ENCODE results near the gene CLCNKA.
"Not testable (repeated sequence)": the region's sequence is repeated elsewhere in the genome, so short reads cannot be mapped to it uniquely, and the experiment has no call there.

CLCNKA gene

DNA sequence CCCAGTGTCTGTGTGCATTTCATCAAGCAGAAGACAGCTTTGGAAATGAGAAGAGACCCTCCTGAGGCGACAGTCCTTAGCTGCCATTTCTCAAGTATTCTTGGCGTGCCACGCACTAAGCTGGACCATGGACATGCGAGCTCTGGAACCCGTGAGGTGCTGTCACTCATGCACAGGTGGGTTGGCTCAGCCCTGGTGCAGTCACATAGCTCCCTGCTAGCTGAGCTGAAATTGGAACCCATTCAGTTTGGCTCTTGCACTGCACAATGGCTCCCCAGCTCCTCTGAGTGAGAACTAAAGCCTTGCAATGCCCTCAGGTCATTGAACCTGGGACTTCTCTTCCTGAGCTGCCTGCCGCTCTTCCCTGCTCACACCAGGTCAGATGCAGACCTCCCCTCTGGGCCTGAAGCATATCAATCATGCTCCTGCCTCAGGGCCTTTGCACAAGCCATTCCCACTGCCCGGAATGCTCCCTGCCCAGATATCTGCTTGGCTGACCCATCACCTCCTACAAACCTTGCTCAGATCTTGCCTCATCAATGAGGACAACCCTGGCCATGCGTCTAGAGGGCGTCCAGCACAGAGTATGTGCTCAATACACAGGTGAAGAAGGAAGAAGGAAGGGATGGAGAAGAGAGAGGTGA lies 24.1 kb upstream of the CLCNKA start:
- DNase-seq (ENCODE audit: low spot score) = no peak

DNA sequence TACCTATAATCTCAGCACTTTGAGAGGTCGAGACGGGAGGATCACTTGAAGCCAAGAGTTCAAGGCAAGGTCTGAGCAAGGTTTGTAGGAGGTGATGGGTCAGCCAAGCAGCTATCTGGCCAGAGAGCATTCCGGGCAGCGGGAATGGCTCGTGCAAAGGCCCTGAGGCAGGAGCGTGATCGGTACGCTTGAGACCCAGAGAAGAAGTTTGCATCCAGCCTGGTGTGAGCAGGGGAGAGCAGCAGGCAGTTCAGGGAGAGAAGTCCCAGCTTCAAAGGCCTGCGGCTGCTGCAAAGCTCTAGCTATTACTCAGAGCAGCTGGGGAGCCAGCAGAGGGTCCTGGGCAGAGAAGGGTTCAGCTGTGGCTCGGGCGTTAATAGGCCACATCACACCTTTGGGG lies 22.9 kb upstream of the CLCNKA start:
- no peak for DNase-seq (ENCODE audit: low spot score)

DNA sequence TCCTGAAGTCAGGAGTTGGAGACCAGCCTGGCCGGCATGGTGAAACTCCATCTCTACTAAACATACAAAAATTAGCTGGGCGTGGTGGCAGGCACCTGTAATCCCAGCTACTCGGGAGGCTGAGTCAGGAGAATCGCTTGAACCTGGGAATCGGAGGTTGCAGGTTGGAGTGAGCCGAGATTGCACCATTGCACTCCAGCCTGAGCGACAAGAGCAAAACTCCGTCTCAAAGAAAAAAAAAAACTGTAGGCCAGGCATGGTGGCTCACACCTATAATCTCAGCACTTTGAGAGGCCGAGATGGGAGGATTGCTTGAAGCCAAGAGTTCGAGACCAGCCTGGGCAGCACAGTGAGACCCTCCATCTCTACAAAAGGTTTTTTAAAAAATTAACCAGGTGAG lies 20.6 kb upstream of the CLCNKA start:
- not testable (repeated sequence) for DNase-seq (ENCODE audit: low spot score)

DNA sequence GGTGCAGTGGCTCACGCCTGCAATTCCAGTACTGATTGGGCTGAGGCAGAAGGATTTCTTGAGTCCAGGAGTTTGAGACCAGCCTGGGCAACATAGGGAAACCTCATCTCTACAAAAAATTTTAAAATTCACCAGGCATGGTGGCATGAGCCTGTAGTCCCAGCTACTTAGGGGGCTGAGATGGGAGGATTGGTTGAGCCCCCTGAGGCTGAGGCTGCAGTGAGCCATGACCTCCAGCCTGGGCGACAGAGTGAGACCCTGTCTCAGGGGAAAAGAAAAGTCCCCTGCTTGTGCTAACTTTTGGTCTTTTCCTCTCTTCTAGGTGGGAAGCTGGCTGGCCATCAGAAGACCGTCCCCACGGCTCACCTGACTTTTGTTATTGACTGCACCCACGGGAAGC lies 16.2 kb upstream of the CLCNKA start:
- no peak for DNase-seq (ENCODE audit: low spot score)

DNA sequence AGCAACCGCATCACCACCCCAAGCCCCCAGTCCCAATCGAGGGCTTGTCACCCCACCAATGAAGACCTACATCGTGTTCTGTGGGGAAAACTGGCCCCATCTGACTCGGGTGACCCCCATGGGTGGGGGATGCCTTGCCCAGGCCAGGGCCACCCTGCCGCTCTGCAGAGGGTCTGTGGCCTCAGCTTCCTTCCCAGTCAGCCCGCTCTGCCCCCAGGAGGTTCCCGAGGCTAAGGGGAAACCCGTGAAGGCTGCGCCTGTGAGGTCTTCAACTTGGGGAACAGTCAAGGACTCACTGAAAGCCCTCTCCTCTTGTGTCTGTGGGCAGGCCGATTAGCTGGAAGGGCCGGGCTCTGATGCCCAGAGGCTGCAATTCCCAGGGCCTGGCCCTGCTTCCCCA lies 15.8 kb upstream of the CLCNKA start:
- no peak for DNase-seq (ENCODE audit: low spot score)

DNA sequence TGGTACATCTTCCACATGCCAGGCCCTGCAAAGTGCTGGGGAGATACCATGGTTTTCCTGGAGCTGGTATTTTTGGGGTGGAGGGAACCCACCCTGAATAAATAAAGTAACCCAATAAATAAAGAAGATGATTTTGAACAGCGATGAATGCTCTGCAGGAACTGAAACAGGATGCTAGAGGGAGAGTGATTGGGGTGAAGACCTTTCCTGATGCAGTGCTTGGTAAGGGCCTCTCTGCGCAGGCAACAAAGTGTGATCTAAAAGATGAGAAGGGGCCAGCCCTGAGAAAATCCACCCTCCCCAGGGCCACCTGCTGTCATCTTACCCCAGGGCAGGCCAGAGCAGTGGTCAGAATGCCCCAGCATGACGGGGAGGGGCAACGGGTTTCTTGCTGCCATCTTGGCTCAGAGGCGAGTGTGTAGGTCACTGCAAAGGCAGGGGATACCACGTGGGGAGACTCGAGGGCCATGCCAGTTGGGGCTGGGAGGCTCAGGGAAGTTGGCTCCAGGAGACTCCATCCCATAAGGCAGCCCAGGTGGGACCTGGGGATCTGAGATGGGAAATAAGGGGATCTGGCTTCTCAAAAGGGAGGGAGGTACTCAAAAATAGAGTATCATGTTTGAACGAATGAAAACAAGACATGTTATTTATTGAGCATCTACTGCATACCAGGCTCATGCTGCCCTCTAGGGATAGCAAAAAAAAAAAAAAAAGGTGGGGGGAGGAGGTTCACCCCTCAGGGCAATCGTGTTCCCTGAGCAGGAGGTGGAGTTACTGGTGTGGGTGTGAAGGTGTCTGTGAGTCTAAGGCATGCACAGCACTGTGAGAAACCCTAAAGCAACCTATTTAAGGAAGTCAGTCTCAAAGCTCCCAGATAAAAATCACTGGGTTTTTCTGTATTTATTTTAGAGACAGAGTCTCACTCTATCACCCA lies 15.0 kb upstream of the CLCNKA start:
- DNase-seq (ENCODE audit: low spot score) = no peak

DNA sequence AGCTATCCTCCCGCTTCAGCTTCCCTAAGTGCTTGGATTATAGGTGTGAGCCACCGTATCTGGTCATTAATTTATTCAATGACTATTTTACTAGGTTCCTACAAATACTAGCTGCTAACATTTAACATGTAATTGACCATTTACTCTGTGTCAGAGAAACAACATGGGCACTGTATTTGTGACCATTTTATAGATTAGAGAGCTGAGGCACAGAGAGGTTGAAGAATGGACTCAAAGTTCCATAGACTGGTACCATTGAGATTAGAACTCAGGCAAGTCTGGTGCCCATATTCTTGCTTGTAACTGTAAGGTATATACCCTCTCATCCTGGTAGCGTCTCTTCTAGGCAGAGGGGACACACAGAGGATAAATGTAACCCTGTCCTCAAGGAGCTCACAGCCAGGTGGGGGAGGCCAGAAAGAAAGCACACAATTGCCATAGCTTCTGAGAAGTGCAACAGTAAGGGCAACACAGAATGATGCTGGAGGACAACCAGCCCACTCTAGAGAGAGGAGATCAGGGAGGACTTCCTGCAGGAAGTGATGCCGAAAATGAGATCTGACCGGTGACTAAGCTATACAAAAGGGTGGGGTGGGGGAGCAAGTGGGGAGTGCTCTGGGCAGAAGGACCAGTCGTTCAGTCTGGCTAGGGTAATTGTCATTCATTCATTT lies 14.0 kb upstream of the CLCNKA start:
- DNase-seq (ENCODE audit: low spot score) = no peak

DNA sequence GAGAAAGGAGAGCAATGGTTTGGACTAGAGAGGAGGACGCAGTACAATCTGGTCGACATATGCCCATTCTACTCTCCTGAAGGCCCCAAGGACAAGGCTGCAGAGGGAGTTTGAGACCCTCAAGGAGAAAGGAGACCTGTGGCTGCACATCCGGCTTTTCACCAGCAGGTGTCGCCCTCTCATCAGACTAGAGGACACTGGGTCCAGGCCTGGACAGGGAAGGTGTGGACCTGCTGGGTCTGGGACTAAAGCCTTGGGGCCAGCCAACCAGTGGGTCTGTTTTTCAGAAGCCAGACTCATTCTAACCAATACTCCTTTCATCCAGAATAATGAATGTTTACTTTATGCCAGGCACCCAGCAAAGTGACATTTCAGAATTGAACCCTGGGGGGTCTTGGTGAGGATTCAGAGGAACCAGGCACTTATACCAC lies 12.8 kb upstream of the CLCNKA start:
- peak; percentile 65 for DNase-seq (ENCODE audit: low spot score)

DNA sequence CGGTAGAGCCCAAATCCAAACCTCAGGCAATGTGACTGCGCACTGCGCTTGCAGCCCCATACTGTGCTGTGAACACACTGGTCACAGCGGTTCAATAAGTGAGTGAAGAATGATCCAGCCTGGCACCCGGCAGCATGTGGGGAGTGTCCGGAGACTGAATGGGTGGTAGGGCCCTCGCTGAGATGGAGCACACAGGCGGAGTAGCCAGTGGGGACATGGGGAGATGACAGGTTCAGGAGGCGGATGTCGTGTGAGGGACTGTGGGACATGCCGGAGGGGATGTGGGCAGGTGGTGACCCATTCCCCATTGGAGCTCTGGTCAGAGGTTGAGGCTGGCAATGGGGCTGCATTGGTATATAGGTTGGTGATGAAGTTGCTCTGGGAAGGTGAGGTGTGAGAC lies 12.2 kb upstream of the CLCNKA start:
- no peak for DNase-seq (ENCODE audit: low spot score)

DNA sequence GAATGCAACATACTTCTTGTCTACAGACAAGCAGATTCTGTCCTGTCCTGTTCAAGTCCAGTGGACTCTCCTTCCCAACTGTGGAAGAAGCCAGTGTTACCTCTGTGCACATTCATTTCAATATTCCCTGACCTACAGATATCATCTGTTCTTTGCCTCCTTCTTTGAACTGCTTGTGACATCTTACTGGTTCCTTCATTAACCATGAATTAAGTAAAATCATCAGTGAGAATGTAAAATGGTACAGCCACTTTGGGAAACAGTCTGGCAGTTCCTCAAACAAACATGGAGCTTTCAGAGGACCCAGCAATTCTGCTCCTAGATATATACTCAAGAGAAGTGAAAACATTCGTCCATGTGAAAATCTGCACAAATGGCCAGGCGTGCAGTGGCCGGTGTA lies 11.0 kb upstream of the CLCNKA start:
- no peak for DNase-seq (ENCODE audit: low spot score)

DNA sequence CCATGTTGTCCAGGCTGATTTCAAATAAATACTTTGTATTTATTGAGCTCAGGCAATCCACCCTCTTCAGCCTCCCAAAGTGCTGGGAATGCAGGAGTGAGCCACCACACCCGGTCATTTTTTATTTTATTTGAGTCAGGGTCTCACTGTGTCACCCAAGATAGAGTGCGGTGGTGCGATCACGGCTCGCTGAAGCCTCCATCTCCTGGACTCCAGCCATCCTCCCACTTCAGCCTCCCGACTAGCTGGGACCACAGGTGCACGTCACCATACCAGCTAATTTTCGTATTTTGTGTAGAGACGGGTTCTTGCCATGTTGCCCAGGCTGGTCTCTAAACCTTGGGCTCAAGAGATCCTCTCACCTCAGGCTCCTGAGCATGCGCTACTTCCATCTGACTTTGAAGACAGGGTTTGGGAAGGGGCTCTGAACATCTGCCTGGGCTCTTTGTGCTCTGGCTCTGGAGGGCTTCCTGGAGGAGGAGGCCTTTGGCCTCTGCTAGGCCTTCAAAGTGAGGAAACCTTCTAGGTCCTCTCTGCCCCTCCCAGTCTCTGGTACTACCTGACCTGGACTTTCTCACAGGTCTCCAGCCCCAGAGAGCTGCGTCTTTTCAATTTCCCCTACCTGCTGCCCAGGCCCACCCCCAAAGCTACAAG lies 9.8 kb upstream of the CLCNKA start:
- DNase-seq (ENCODE audit: low spot score) = no peak

DNA sequence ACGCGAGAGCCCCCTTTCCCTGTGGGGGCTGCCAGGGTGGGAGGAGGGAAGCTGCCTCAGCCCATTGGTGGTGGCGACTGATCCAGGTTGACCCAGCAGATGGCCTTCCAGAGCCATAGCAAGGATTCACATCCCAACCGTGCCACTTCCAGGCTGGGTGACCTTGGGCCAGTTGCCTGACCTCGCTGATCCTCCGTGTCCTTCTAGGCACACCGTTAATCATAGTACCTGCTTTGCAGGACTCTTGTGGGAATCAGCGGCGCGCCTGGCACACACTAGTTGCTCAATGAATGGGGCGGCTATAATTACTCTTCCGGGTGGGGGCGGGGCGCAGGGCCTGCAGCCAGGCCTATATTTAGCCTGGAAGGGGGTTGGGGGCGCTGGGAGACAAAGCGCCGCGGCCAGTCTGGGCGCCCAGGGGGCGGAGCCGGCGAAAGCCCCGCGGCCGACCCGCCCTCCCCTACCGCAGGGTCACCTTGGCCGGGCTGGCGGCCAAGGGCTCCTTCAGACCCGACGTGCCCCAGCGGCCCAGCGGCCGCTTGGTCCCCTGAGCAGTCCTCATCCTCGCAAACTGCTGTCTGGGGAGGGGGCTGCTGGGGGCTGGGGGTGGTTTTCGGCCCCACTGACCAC lies 9.1 kb upstream of the CLCNKA start:
- DNase-seq (ENCODE audit: low spot score) = no peak

DNA sequence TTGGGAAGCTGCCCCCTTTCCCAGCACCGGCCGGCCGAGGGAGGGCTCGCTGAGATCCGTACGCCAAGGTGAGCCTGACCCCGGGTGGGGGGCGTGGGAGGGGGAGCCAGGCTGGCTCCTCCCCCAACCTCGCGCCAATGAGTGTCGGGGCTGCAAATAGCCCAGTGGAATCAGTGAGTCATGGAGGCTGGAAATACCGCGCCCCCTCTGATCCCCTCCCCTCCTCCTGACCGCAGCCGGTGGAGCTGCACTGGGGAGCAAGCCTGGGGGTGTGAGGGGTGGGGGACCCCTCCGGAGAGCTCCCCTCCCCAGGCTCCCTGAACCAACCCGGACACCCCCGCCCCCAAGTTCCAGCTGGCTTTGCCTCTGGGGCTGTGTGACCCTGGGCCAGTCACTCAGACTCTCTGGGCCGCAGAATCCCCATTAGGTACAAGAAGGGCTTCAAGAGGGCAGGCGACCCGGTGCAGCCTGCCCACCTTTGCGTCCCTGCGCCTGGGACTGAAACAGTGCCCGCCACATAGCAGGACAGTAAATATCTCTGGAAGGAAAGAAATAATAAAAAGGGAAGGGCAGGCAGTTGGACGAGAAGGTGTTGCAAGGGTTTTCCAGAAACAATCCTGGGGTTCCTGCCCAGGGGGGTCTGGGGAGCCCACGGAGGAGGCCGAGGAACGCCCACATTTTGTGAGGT lies 8.5 kb upstream of the CLCNKA start:
- no peak for DNase-seq (ENCODE audit: low spot score)

DNA sequence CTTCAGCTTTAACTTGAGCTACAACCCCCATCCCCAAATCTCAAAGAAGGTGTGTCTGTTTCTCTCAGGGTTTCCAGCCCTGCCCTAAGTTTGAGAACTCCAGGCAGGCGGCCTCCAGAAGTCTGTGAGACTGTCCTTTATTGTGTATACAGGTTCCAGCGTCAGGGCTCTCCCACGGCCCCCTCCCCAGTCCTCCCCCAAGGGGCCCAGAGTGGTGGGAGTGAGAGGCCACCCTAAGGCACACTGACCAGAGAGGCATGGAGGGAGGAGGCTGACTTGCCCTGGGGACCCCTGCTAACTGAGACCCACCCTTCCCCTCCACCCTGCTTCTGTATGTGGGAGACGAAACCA lies 8.0 kb upstream of the CLCNKA start:
- no peak for DNase-seq (ENCODE audit: low spot score)

DNA sequence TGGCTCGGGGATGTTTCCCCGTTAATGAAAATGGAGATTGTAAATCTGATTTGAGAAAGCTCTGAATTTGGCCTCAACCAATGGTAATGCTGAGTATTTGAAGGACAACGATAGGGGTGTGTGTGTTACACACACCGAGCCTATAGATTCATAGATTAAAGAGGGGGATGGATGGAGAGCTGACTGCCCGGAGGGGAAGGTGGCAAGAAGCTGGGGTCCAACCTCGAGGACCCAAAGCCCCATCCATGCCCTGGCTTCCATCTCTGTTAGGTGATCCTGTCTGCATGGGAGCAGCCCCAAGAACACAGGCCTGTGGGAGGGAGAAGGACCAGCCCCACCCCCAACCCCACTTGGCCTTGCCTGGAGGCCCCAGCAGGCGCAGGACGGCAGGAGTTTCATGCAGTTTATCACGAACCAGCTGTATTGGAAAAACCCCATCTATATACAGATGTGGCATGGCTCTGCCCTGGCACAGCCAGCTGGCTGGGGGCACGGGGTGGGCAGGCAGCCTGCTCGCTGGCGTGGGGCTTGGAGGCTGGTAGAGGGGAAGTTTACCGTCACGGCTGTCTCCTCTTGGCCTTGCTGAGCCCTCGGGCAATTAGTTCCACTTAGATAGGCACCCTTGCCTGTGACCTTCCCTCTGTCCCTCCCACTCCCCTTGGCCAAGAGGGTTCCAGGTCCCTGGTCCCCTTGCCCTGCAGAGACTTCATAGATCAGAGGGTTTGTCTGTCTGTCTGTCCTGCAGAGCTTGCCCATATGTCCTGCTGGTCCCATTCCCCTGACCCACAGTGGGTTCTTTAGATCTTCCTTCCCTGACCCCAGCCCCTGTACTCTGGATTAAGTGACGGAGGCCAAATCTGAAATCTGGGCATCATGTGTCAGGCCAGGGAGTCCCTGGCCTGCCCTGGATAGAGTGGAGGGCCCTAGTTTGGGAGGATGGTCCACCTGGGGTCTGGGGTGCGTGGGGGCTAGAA lies 7.0 kb upstream of the CLCNKA start:
- peak; percentile 20 for DNase-seq (ENCODE audit: low spot score)

DNA sequence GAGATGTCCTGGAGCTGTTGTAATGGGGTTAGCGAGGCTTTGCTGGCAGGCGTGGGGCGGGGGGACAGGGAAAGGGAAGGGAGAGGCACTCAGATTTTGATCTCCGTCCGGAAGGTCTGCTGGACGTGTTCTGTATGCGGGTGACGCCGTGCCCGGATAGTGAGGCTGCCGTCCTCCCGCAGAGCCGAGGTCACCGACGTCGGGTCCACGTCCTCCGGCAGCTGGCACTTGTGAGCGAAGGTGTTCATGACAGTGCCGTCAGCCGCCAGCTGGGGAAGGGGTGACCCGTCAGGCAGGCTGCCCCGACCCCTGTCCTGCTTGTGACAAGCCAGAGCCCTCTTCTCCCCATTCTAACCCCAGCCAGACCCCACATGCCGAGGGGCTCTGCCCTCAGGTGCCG lies 6.3 kb upstream of the CLCNKA start:
- no peak for DNase-seq (ENCODE audit: low spot score)

DNA sequence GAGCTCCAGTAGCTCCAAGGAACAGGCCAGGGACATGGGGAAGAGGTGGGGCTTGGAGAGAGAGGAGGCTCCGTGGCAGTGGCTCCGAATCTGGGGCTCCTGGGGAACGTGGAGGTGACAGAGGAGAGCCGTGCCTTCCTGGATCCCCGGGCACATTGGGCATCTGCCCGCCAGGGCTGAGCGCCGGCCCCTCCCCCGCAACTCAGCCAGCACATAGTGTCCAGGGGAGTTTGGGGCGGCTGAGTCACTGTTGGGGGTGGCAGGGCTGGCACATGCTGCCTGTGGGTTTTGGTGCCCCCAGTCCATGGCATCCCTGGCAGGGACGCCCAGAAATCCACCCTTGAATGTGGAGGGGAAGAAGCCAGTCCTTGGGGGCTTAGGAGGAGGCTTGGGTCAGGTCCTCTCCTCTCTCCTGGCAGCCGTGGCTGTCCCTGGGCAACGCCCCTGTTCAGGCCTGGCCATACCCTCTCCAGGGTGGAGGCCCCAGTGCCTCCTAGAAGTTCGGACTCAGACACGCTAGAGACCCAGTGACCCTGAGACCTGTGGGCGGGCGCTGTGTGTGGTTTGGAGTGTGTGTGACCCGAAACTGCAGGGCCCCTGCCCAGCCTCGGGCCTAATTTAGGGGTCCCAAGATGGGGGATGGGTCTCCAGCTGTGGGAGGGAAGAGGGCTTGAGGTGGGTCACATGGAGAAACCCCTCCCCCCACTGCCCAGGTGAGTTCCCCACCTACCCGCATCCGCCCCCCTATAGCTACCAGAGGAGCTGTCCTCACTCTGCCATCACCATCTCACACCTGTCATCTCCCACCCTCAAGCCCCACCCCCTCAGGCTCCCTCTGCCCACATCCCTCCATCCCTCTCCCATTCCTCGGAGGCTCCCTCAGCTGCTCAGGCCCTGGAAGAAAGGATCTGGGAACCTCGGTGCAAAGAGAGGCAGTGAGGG lies 5.6 kb upstream of the CLCNKA start:
- no peak for DNase-seq (ENCODE audit: low spot score)

DNA sequence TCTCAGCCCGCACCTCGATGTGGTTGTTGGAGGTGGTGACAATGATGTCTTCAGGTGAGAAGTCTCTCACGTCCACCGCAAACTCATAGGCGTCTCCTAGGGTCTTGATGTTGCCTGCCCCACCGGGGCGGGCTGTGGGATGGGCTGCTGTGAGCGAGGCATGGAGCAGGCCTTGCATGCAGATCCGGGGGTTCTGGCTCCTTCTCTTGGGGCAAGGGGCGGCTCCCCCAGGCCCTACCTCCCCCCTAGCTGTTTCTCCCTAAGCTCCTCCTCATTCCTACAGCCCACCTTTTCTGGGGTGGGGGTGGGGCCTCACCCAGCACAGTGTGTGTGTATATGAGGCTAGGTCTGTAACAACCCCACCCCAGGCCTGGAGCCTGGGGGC lies 4.8 kb upstream of the CLCNKA start:
- DNase-seq (ENCODE audit: low spot score) = no peak
